Inferior parietal cortex (tissue), 1 donor: ENCODE data around the gene CAB39.

Experiments used
- DNase-seq: peaks from one replicate; pipeline ENCODE4 v3.0.0-alpha.2; 2016; ENCODE audit errors: extremely low spot score

Gene CAB39

GRCh38 chr2:230757476-230757875 lies 44.8 kb downstream of the CAB39 start:
- DNase-seq = no peak

- no peak for DNase-seq
Observed at GRCh38 chr2:230758566-230759480, 46.2 kb downstream of the CAB39 start.

GRCh38 chr2:230759481-230760167 lies 47.0 kb downstream of the CAB39 start:
- no peak for DNase-seq

- no peak for DNase-seq
Observed at GRCh38 chr2:230761704-230762103, 49.1 kb downstream of the CAB39 start.

- DNase-seq = no peak
Observed at GRCh38 chr2:230762317-230762896, 49.8 kb downstream of the CAB39 start.

- DNase-seq = no peak
Observed at GRCh38 chr2:230764346-230764745, 51.7 kb downstream of the CAB39 start.

- DNase-seq = no peak
Observed at GRCh38 chr2:230765611-230766300, 53.1 kb downstream of the CAB39 start.

- no peak for DNase-seq
Observed at GRCh38 chr2:230767862-230768388, 55.3 kb downstream of the CAB39 start.

- DNase-seq = no peak
Observed at GRCh38 chr2:230770804-230771203, 58.2 kb downstream of the CAB39 start.

- DNase-seq = no peak
Observed at GRCh38 chr2:230772156-230772555, 59.5 kb downstream of the CAB39 start.

- no peak for DNase-seq
Observed at GRCh38 chr2:230773039-230773773, 60.6 kb downstream of the CAB39 start.

- no peak for DNase-seq
Observed at GRCh38 chr2:230774348-230774951, 61.8 kb downstream of the CAB39 start.

GRCh38 chr2:230775737-230776136 lies 63.1 kb downstream of the CAB39 start:
- no peak for DNase-seq

GRCh38 chr2:230777721-230778120 lies 65.1 kb downstream of the CAB39 start:
- no peak for DNase-seq

GRCh38 chr2:230778350-230779063 lies 65.9 kb downstream of the CAB39 start:
- DNase-seq = no peak

- DNase-seq = no peak
Observed at GRCh38 chr2:230779126-230779525, 66.5 kb downstream of the CAB39 start.

GRCh38 chr2:230779607-230780006 lies 67.0 kb downstream of the CAB39 start:
- no peak for DNase-seq

GRCh38 chr2:230781130-230781797 lies 68.6 kb downstream of the CAB39 start:
- DNase-seq = no peak

- no peak for DNase-seq
Observed at GRCh38 chr2:230783101-230783500, 70.5 kb downstream of the CAB39 start.
